Activated CD4-positive, alpha-beta T cell treated with anti-CD3 and anti-CD28 coated beads for 48 hours (primary cell): Measurements from ENCODE around the gene REM1.

Experiments used
- DNase-seq: peaks from one replicate; pipeline ENCODE4 v3.0.0-alpha.2; 2020

Gene REM1

GRCh38 chr20:31523361-31524283 lies 48.5 kb downstream of the REM1 start:
- no peak for DNase-seq

DNA sequence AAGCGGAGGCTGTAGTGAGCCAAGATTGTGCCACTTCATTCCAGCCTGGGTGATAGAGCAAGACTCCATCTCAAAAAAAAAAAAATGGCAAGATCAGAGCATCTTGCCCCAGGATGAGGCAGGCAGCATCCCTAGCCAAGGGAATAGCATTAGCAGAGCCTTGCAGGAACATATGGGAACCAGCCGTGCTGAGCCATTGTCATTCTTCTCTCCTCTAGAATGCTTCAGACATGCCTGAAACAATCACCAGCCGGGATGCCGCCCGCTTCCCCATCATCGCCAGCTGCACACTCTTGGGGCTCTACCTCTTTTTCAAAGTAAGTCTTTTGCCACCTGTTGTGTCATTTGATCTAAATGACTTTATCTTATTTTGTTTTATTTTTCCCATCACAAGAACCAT lies 52.2 kb downstream of the REM1 start:
- DNase-seq: no peak
